ENCODE measurements around the gene FBXL20. TPM values are rescaled to one million over a fixed set of nuclear protein-coding genes. Genes with fewer than 3 reads are reported as not detected.
"Not testable (repeated sequence)": the region's sequence is repeated elsewhere in the genome, so short reads cannot be mapped to it uniquely, and the experiment has no call there.

Gene FBXL20
- total RNA-seq, 4 donors from 2014 or later: 13.1 to 19.6 (median 17.2) TPM

DNA sequence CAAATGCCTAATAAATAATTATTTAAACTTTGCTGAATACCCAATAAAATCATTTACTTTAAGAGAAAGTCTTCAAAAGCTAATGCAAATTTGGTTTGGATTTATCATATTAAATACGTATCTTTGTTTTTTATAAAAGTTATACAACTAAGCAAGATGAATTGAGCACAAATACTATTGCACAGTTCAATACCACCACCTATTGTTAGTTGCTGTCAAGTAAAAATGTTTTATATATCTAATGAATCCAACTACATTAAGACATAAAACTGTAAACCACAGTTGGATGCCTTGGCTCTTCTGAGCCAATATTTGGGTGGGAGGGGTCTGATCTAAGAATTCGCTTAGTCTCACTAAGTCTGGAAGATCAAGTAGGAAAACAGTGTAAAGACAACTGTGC, 7.7 kb downstream of the FBXL20 start:
- H3K9me3 ChIP-seq: no peaks in the 10 kb centered on the region
- no peak overlapping the region for H3K27ac ChIP-seq (replicated peaks in 1 of 4)
- DNase-seq (ENCODE audit: extremely low spot score): no peak
- intact Hi-C loops (cut with DNase I): no loop called here
- 26% methylated on average over 2 of the region's 2 CpGs for WGBS
- H3K4me1 ChIP-seq: peaks cover 22 to 61% (median 34%) of the 10 kb centered on the region in 4 donors
- no peak for TF ChIP-seq POLR2A (IDR thresholded peaks at IDR 0.05; ENCODE audit: low read depth)
- TF ChIP-seq, protein P1, sequence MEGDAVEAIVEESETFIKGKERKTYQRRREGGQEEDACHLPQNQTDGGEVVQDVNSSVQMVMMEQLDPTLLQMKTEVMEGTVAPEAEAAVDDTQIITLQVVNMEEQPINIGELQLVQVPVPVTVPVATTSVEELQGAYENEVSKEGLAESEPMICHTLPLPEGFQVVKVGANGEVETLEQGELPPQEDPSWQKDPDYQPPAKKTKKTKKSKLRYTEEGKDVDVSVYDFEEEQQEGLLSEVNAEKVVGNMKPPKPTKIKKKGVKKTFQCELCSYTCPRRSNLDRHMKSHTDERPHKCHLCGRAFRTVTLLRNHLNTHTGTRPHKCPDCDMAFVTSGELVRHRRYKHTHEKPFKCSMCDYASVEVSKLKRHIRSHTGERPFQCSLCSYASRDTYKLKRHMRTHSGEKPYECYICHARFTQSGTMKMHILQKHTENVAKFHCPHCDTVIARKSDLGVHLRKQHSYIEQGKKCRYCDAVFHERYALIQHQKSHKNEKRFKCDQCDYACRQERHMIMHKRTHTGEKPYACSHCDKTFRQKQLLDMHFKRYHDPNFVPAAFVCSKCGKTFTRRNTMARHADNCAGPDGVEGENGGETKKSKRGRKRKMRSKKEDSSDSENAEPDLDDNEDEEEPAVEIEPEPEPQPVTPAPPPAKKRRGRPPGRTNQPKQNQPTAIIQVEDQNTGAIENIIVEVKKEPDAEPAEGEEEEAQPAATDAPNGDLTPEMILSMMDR (IDR thresholded peaks at IDR 0.05): peak in 1 of 3 experiments; percentile 16
- H3K4me3 ChIP-seq: no peak overlapping the region
- H3K27me3 ChIP-seq: no peaks in the 10 kb centered on the region
- peaks cover 0 to under 1% (median 0%) of the 10 kb centered on the region in 4 donors for H3K36me3 ChIP-seq

DNA sequence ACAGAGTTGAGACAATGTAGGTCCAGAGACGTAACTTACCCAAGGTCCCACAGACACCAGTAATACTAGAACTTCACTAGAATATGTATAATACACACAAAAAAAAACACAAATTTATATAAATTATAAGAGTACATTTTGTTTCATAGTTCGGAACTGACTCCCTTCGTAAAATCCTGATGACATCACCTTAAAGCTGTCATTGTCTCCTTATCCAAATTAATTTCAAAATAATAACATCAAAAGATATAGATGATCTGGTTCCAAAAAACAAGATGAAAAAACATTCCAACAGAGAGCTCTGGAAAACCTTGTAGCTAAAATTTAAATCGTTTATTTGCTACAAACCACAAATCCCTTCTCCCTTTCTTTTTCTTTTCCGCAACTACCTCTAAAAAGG, 10.0 kb downstream of the FBXL20 start:
- Histone ChIP-seq H3K9me3 (no peaks in the 10 kb centered on the region), H3K36me3 (peaks cover 0 to 16% (median 8%) of the 10 kb centered on the region in 4 donors), H3K27me3 (no peaks in the 10 kb centered on the region), H3K27ac (replicated peaks in 1 of 4) (no peak overlapping the region), H3K4me3 (no peak overlapping the region), H3K4me1 (peaks cover 19 to 43% (median 30%) of the 10 kb centered on the region in 4 donors)
- DNase-seq (ENCODE audit: extremely low spot score): no peak
- WGBS: 82% methylated on average over 5 of the region's 5 CpGs
- TF ChIP-seq, protein P1 (IDR thresholded peaks at IDR 0.05): no peak
- TF ChIP-seq EP300 (IDR thresholded peaks at IDR 0.05): no peak
- no peak for TF ChIP-seq POLR2AphosphoS5 (IDR thresholded peaks at IDR 0.05)
- no peak for TF ChIP-seq POLR2A (IDR thresholded peaks at IDR 0.05; ENCODE audit: low read depth)
- intact Hi-C loops (cut with DNase I): no loop called here

DNA sequence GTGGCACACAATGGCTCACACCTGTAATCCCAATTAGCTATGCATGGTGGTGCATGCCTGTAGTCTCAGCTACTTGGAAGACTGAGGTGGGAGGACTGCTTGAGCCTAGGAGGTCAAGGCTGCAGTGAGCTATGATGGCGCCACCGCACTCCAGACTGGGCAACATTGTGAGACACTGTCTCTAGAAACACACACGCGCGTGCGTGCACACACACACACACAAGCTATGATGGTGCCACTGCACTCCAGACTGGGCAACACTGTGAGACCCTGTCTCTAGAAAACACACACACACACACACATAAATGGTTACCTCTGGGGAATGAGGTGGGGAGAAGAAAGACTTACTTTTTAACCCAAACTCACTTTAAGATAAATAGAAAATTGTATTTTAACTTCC, 16.4 kb downstream of the FBXL20 start:
- WGBS: 90% methylated on average over 6 of the region's 6 CpGs
- Histone ChIP-seq H3K36me3 (peaks cover 0 to 18% (median 9%) of the 10 kb centered on the region in 4 donors), H3K4me3 (no peak overlapping the region), H3K27ac (replicated peaks in 1 of 4) (no peak overlapping the region), H3K4me1 (peaks cover 0 to 9% (median 2%) of the 10 kb centered on the region in 4 donors), H3K9me3 (no peaks in the 10 kb centered on the region), H3K27me3 (no peaks in the 10 kb centered on the region)
- TF ChIP-seq, protein P1 (IDR thresholded peaks at IDR 0.05): no peak
- TF ChIP-seq POLR2AphosphoS5 (IDR thresholded peaks at IDR 0.05) (no peak), POLR2A (IDR thresholded peaks at IDR 0.05; ENCODE audit: low read depth) (no peak), EP300 (IDR thresholded peaks at IDR 0.05) (no peak)
- intact Hi-C loops (cut with DNase I): no loop called here
- DNase-seq (ENCODE audit: extremely low spot score): no peak

DNA sequence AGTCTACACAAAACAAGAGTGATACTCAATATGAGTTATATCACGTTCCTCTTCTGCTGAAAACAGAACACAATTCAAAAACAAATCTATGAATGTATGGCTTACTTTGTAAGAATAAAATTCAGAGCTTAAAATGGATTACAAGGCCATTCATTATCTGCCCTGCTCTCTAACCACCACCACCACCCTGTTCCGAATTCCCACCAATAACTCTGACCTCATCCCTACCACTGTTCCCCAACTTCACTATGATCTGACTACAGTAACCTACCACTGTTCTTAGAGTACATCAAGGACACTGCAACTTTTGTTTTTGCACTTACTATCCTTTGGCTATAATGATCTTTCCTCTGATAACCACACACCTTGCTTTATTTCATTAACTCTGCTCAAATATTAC, 21.3 kb downstream of the FBXL20 start:
- Histone ChIP-seq H3K9me3 (no peaks in the 10 kb centered on the region), H3K36me3 (peaks cover 0 to 4% (median 0%) of the 10 kb centered on the region in 4 donors), H3K4me3 (no peak overlapping the region), H3K27me3 (no peaks in the 10 kb centered on the region), H3K4me1 (peaks cover 0 to 24% (median 13%) of the 10 kb centered on the region in 4 donors), H3K27ac (replicated peaks in 1 of 4) (no peak overlapping the region)
- no peak for DNase-seq (ENCODE audit: extremely low spot score)
- intact Hi-C loops (cut with DNase I): no loop called here
- WGBS: 79% methylated on average over 2 of the region's 2 CpGs
- TF ChIP-seq POLR2AphosphoS5 (IDR thresholded peaks at IDR 0.05) (no peak), POLR2A (IDR thresholded peaks at IDR 0.05; ENCODE audit: low read depth) (no peak), EP300 (IDR thresholded peaks at IDR 0.05) (no peak)
- TF ChIP-seq, protein P1 (IDR thresholded peaks at IDR 0.05): no peak

DNA sequence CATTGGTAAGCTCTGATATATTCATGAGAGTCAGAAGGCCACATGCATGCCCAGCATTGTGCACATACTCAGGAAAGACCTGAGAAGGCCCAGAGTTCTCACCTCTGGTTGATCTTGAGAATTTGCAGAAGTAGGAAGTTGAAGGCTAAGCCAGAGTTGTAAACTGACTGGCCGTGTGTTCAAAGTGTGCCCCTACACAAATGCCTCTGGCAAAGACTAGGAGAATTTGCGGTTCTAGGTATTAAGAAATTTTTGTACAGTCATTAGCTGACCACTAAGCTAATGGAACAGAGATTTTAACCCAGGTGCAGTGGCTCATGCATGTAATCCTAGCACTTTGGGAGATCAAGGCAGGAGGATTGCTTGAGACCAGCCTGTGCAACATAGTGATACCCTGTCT, 25.0 kb downstream of the FBXL20 start:
- H3K27me3 ChIP-seq: no peaks in the 10 kb centered on the region
- H3K9me3 ChIP-seq: no peaks in the 10 kb centered on the region
- intact Hi-C loops (cut with DNase I): no loop called here
- peaks cover 0 to 44% (median 29%) of the 10 kb centered on the region in 4 donors for H3K4me1 ChIP-seq
- no peaks in the 10 kb centered on the region for H3K36me3 ChIP-seq
- WGBS: 31% methylated on average over 2 of the region's 2 CpGs
- H3K27ac ChIP-seq (replicated peaks in 1 of 4): no peak overlapping the region
- TF ChIP-seq, protein P1 (IDR thresholded peaks at IDR 0.05): no peak
- TF ChIP-seq POLR2A (IDR thresholded peaks at IDR 0.05; ENCODE audit: low read depth) (no peak), EP300 (IDR thresholded peaks at IDR 0.05) (no peak), POLR2AphosphoS5 (IDR thresholded peaks at IDR 0.05) (no peak)
- no peak overlapping the region for H3K4me3 ChIP-seq
- no peak for DNase-seq (ENCODE audit: extremely low spot score)

DNA sequence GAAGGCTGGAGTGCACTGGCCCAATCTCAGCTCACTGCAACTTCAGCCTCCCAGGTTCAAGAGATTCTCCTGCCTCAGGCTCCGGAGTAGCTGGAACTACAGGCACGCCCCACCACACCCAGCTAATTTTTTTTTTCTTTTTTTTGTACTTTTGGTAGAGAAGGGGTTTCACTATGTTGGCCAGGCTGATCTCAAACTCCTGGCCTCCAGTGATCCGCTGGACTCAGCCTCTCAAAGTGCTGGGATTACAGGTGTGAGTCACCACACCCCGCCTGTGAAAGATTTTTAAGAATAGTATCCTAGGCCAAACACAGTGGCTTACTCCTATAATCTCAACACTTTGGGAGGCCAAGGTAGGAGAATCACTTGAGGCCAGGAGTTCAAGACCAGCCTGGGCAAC, 33.6 kb downstream of the FBXL20 start:
- H3K27ac ChIP-seq (replicated peaks in 1 of 4); DNase-seq (ENCODE audit: extremely low spot score); H3K4me3 ChIP-seq; H3K36me3 ChIP-seq; H3K27me3 ChIP-seq; H3K9me3 ChIP-seq; intact Hi-C loops (cut with DNase I): not testable (repeated sequence)
- H3K4me1 ChIP-seq: peaks cover 25 to 40% (median 37%) of the 10 kb centered on the region in 4 donors
- WGBS: 97% methylated on average over 4 of the region's 4 CpGs

Data from esophagus muscularis mucosa (tissue), 4 donors.